GM23248 (cell line): ENCODE measurements around the gene DGKH.

Experiments used
- EZH2 ChIP-seq: fragments of 200-600 bp; sonication (generic); IDR thresholded peaks from 2 replicates; pipeline ENCODE4 v1.6.1; 2018; ENCODE audit warnings: antibody characterized with exemption, mild to moderate bottlenecking; ENCODE audit not compliant: insufficient read depth, poor library complexity, severe bottlenecking
- EZH2phosphoT487 ChIP-seq: fragments of 200-600 bp; sonication (generic); IDR thresholded peaks from 2 replicates; pipeline ENCODE4 v1.6.1; 2018; ENCODE audit warnings: antibody characterized with exemption, moderate library complexity, mild to moderate bottlenecking, low read depth; ENCODE audit not compliant: insufficient read depth

GRCh38 chr13:42048342-42048683 lies at the start of gene DGKH:
- TF ChIP-seq EZH2phosphoT487, result no peak
- no peak for TF ChIP-seq EZH2
